ENCODE measurements around the gene JADE3.

JADE3 gene

DNA sequence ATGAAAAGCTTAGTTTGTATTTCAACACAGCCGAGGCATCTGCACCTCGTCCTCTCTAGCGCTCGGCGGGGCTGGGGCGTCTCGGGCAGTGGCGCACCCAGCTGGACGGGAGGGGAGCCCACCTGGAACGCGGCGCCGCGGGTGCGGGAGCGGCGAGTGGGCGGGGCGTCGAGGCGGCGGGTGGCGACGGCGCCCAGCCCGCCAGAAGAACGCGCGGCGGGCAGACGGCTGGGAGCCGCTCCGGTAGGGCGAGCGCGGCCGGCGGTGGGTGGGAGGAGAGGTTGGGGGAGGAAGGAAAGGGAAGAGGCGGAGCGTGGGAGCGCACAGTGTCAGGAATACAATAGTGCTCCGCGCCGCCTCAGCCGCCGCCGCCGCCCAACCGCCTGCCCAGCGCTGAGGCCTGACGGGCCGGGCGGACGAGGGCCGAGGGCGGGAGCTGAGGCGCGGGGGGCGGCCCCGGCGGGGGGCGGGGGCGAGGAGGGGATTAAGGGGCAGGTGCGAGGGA lies at the start of gene JADE3:
Gene JADE3 (plus strand): TSS at position 324 of the 505 bp plus-strand sequence. CDS start 72,474 bp downstream, outside the sequence.
- Mint-ChIP-seq H3K36me3 (ENCODE audit: insufficient read depth) (peaks cover 2% of the 10 kb centered on the region), H3K27ac (ENCODE audit: low read depth) (peak within 1 kb of the TSS; percentile 46), H3K4me3 (peak within 1 kb of the TSS; percentile 70), H3K9me3 (no peaks in the 10 kb centered on the region), H3K4me1 (peaks cover 6% of the 10 kb centered on the region), H3K27me3 (peaks cover 31% of the 10 kb centered on the region)
- DNase-seq (ENCODE audit: low spot score in 2 of 2) = no peak
- peak; percentile 40 for ATAC-seq (replicated peaks; ENCODE audit: extremely low read depth, poor library complexity, severe bottlenecking)

DNA sequence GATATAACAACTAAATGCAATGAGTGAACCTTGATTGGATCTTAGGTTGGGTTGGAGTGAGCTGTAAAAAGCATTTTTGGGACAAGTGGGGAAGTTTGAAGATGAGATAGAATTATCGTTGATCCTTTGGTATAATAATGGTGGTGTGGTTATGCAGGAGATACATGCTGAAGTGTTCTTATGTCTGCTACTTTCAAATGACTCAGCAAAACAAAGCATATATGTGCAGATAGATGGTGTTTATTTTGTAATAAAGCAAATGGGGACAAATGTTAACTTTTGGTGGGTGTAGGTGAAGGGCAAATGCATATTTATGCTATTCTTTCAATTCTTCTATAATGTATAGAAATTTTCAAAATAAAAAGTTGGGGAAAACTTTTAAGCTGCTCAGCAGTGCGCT lies 49.1 kb upstream of the JADE3 start:
- H3K4me1 Mint-ChIP-seq = peaks cover 5% of the 10 kb centered on the region
- no peak overlapping the region for H3K4me3 Mint-ChIP-seq
- ATAC-seq (replicated peaks; ENCODE audit: extremely low read depth, poor library complexity, severe bottlenecking) = no peak

DNA sequence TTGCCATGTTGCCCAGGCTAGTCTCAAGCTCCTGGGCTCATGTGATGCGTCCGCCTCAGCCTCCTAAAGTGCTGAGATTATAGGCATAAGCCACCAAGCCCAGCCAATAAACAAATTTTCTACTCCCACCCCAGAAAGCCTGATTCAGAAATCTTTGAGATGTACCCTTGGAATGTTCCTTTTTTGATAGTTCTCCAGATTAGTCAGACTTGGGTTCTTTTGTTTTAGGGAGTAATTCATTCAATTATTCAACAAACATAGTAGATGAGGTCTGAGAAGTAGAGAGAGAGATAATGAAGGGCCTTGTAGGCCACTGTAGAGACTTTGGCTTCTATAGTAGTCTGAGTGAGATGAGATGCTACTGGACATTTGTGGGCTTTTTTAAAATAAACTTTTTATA lies 47.6 kb upstream of the JADE3 start:
- Mint-ChIP-seq H3K9me3 (no peaks in the 10 kb centered on the region), H3K36me3 (ENCODE audit: insufficient read depth) (peaks cover 20% of the 10 kb centered on the region), H3K4me3 (no peak overlapping the region), H3K4me1 (peaks cover 5% of the 10 kb centered on the region), H3K27ac (ENCODE audit: low read depth) (no peak overlapping the region), H3K27me3 (no peaks in the 10 kb centered on the region)
- no peak for ATAC-seq (replicated peaks; ENCODE audit: extremely low read depth, poor library complexity, severe bottlenecking)
- DNase-seq (ENCODE audit: low spot score in 2 of 2) = no peak

More for the DNA sequence above, 49.1 kb upstream of the JADE3 start:
- H3K36me3 Mint-ChIP-seq (ENCODE audit: insufficient read depth) = peaks cover 20% of the 10 kb centered on the region
- DNase-seq (ENCODE audit: low spot score in 2 of 2) = no peak
- peak overlapping the region; percentile 35 for H3K27ac Mint-ChIP-seq (ENCODE audit: low read depth)
- no peaks in the 10 kb centered on the region for H3K27me3 Mint-ChIP-seq
- H3K9me3 Mint-ChIP-seq = no peaks in the 10 kb centered on the region

DNA sequence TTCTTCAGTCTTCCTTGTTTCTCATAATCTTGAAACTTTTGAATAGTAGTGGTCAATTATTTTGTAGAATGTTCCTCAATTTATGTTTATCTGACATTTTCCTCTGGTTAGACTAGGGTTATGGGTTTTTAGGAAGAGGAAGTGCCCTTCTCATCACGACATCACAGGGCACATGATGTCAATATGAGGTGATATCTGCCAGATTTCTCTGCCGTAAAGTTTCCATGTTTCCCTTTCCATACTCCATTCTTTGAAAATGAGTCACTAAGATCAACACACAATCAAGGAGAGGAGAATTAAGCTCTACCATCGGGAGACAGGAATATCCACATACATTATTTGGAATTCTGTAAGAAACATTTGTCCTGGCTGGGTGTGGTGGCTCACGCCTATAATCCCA lies 46.9 kb upstream of the JADE3 start:
- DNase-seq (ENCODE audit: low spot score in 2 of 2) = no peak
- no peak overlapping the region for H3K4me3 Mint-ChIP-seq
- ATAC-seq (replicated peaks; ENCODE audit: extremely low read depth, poor library complexity, severe bottlenecking) = no peak
- H3K27ac Mint-ChIP-seq (ENCODE audit: low read depth) = no peak overlapping the region
- H3K27me3 Mint-ChIP-seq = no peaks in the 10 kb centered on the region
- peaks cover 5% of the 10 kb centered on the region for H3K4me1 Mint-ChIP-seq
- H3K36me3 Mint-ChIP-seq (ENCODE audit: insufficient read depth) = peaks cover 22% of the 10 kb centered on the region
- H3K9me3 Mint-ChIP-seq = no peaks in the 10 kb centered on the region

DNA sequence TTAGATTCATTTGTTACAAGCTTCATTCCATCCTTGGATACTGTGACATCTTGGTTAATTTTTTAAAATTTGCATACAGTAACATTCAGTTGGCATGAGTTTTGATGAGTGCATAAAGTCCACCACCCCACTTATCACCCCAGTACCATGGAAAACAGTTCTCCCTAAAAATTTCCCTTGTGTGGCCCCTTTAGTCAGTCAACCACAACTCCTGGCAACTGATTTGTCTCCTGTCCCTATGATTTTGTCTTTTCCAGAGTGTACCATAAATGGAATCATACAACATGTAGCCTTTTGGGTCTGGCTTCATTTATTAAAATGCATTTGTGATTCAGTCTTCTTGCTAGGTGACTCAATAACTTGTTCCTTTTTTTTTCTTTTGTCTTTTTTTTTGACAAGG lies 45.5 kb upstream of the JADE3 start:
- Mint-ChIP-seq H3K27me3 (no peaks in the 10 kb centered on the region), H3K4me1 (peaks cover 5% of the 10 kb centered on the region), H3K36me3 (ENCODE audit: insufficient read depth) (peaks cover 26% of the 10 kb centered on the region)

DNA sequence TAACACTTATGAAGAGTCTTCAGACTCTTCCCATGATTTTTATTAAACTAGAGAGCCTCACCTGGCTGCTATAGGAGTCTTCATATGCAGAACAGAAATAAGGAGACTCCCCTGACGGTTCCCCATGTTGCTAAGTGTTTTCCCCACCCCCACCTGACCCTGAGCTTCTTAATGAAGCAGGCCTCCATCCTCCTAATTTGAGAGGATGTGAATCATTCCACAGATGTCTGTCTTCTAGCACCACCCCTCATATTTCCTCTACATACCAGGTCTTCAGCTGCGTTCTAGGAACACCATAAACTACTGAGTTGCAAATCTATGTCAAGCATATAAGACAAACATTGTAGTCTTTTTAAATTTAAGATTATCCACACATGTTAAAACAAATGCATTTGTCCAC lies 38.5 kb upstream of the JADE3 start:
- no peaks in the 10 kb centered on the region for H3K9me3 Mint-ChIP-seq
- no peak overlapping the region for H3K4me3 Mint-ChIP-seq
- DNase-seq (ENCODE audit: low spot score in 2 of 2) (no peak), ATAC-seq (replicated peaks; ENCODE audit: extremely low read depth, poor library complexity, severe bottlenecking) (no peak)
- H3K36me3 Mint-ChIP-seq (ENCODE audit: insufficient read depth) = peaks cover 9% of the 10 kb centered on the region
- no peaks in the 10 kb centered on the region for H3K4me1 Mint-ChIP-seq
- H3K27ac Mint-ChIP-seq (ENCODE audit: low read depth) = no peak overlapping the region
- H3K27me3 Mint-ChIP-seq = no peaks in the 10 kb centered on the region

More for the DNA sequence above, 45.5 kb upstream of the JADE3 start:
- Mint-ChIP-seq H3K9me3 (no peaks in the 10 kb centered on the region), H3K4me3 (no peak overlapping the region), H3K27ac (ENCODE audit: low read depth) (no peak overlapping the region)
- DNase-seq (ENCODE audit: low spot score in 2 of 2) (no peak), ATAC-seq (replicated peaks; ENCODE audit: extremely low read depth, poor library complexity, severe bottlenecking) (no peak)

DNA sequence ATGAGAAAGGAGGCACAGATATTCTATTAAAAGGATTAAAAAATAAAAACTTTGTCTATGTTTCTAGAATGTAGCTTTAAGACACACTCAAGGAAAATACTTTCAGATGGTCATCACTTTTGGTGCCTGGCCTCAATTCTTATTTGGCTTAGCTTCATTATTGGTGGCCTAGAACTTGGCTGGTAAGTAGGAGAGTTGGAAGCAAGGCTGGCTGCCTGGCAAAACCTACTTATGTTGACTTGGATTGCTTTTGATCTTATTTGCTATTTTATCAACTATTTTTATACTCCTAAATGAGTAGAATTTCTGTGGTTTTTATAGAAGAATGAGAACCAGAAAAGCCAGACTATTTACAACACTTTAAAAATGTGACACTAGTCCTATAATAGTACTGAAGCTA lies 35.3 kb upstream of the JADE3 start:
- ATAC-seq (replicated peaks; ENCODE audit: extremely low read depth, poor library complexity, severe bottlenecking) (no peak), DNase-seq (ENCODE audit: low spot score in 2 of 2) (no peak)
- Mint-ChIP-seq H3K4me3 (no peak overlapping the region), H3K4me1 (no peaks in the 10 kb centered on the region), H3K36me3 (ENCODE audit: insufficient read depth) (peaks cover 2% of the 10 kb centered on the region), H3K27me3 (no peaks in the 10 kb centered on the region), H3K9me3 (no peaks in the 10 kb centered on the region), H3K27ac (ENCODE audit: low read depth) (no peak overlapping the region)

DNA sequence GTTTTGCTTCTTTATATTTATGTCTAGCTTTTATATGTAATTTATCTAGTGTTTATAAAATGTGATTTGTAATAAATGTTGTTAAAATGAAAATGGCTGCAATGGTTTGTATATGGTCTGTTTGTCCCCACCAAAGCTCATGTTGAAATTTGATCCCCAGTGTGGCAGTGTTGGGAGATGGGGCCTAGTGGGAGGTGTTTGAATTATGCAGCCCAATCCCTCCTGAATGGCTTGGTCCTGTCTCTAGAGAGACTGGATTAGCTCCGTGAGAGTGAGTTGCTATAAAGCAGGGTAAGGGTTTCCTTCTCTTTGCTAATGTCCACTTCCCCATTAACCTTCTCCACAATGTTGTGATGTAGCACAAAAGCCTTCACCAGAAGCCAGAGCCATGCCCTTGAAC lies 30.0 kb upstream of the JADE3 start:
- no peak for ATAC-seq (replicated peaks; ENCODE audit: extremely low read depth, poor library complexity, severe bottlenecking)
- no peak overlapping the region for H3K4me3 Mint-ChIP-seq
- DNase-seq (ENCODE audit: low spot score in 2 of 2) = no peak
- H3K27me3 Mint-ChIP-seq = no peaks in the 10 kb centered on the region
- no peak overlapping the region for H3K27ac Mint-ChIP-seq (ENCODE audit: low read depth)
- no peaks in the 10 kb centered on the region for H3K9me3 Mint-ChIP-seq
- no peaks in the 10 kb centered on the region for H3K4me1 Mint-ChIP-seq
- H3K36me3 Mint-ChIP-seq (ENCODE audit: insufficient read depth) = peaks cover 4% of the 10 kb centered on the region

DNA sequence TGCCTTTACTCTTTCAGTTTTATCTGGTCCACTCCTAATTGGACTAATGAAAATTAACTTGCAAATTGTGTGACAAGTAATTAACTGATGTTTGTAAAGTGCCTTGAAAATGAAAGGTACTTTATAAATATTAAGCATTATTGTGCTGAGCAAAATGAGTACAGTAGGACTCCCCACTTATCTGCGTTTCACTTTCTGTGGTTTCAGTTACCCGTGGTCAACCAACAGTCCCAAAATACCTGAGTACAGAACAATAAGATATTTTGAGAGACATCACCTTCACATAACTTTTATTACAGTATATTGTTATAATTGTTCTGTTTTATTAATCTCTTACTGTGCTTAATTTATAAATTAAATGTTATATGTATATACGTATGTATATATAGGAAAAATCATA lies 27.4 kb upstream of the JADE3 start:
- Mint-ChIP-seq H3K4me3 (no peak overlapping the region), H3K9me3 (no peaks in the 10 kb centered on the region), H3K27ac (ENCODE audit: low read depth) (no peak overlapping the region), H3K36me3 (ENCODE audit: insufficient read depth) (peaks cover 2% of the 10 kb centered on the region), H3K27me3 (no peaks in the 10 kb centered on the region), H3K4me1 (no peaks in the 10 kb centered on the region)
- DNase-seq (ENCODE audit: low spot score in 2 of 2) = no peak
- no peak for ATAC-seq (replicated peaks; ENCODE audit: extremely low read depth, poor library complexity, severe bottlenecking)

DNA sequence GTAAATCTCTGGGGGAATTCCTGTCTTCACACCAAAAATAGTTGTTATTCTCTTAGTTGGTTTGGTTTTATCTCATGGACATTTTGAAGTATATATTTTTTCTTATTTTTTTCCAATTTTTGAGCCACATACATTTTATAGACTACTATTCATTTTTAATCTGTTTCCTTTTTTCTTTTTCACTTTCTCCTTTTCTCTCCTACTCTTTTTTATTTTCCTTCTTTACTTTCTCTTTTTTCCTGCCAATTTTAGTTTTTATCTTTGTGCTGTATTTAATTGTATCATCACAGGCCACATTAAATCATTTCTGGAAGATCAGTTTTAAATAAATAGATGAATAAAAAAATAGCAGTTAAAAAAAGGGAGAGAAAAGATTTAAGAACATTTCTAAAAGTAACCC lies 14.0 kb upstream of the JADE3 start:
- Mint-ChIP-seq H3K36me3 (ENCODE audit: insufficient read depth) (no peaks in the 10 kb centered on the region), H3K27me3 (peaks cover 15% of the 10 kb centered on the region), H3K4me1 (no peaks in the 10 kb centered on the region), H3K27ac (ENCODE audit: low read depth) (no peak overlapping the region), H3K9me3 (no peaks in the 10 kb centered on the region), H3K4me3 (no peak overlapping the region)
- no peak for DNase-seq (ENCODE audit: low spot score in 2 of 2)
- no peak for ATAC-seq (replicated peaks; ENCODE audit: extremely low read depth, poor library complexity, severe bottlenecking)

DNA sequence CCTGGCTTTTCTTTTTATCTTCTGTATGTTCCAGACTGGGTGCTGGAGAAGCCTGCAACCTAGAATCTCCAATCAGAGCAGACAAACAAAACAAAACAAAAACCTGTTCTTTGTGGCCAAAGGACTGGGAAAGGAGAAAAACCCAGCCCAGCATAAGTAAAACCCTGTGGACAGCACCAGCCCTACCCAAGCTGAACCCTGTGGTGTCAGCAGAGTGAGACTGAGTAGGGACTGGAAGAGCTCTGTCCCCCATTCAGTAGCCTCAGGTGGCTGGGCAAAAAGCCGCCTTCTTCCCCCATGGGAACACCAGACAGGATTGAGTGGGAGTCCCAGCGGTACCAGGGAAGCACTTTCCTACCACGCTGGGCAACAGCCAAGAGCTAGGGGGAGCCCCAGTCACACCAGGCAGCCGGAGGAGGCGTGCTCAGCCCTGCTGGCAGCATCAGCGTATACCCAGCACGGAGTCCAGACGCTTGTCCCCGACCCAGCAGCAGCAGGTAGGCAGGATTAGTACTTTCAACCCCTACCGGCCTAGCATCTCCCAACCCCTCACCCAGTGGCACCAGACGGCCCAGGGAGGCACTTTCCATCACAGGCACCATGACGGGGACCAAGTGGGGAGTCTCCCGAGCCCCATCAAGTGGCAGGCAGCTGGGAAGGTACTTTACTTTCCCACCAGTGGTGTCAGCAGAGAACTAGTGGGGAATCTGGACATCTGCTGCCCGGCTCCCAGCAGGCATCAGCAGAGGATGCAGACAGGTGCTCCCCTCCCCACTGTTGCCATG lies 8.6 kb upstream of the JADE3 start:
- DNase-seq (ENCODE audit: low spot score in 2 of 2) (peak; percentile 15 to 20), ATAC-seq (replicated peaks; ENCODE audit: extremely low read depth, poor library complexity, severe bottlenecking) (peak; percentile 82)
- Mint-ChIP-seq H3K27me3 (no peaks in the 10 kb centered on the region), H3K4me3 (peak overlapping the region; percentile 27), H3K9me3 (no peaks in the 10 kb centered on the region), H3K36me3 (ENCODE audit: insufficient read depth) (no peaks in the 10 kb centered on the region), H3K4me1 (no peaks in the 10 kb centered on the region), H3K27ac (ENCODE audit: low read depth) (no peak overlapping the region)

DNA sequence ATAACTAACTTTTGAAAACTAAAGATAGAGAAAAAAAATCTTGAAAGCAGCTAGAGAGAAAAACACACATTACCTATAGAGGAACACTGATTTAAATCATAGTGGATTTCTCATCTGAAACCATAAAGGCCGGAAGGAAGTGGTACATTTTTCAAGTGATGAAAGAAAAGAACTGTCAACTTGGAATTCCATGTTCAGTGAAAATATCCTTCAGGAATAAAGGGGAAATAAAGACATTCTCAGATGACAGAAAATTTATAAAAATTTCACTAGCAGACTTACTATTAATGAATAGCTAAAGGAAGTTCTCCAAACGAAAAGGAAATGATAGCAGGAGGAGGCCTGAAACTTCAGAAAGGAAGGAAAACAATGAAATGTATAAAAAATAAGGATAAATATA lies 7.6 kb upstream of the JADE3 start:
- Mint-ChIP-seq H3K27ac (ENCODE audit: low read depth) (no peak overlapping the region), H3K27me3 (no peaks in the 10 kb centered on the region), H3K4me1 (no peaks in the 10 kb centered on the region), H3K36me3 (ENCODE audit: insufficient read depth) (no peaks in the 10 kb centered on the region), H3K4me3 (no peak overlapping the region), H3K9me3 (no peaks in the 10 kb centered on the region)
- ATAC-seq (replicated peaks; ENCODE audit: extremely low read depth, poor library complexity, severe bottlenecking) = no peak
- DNase-seq (ENCODE audit: low spot score in 2 of 2) = no peak

DNA sequence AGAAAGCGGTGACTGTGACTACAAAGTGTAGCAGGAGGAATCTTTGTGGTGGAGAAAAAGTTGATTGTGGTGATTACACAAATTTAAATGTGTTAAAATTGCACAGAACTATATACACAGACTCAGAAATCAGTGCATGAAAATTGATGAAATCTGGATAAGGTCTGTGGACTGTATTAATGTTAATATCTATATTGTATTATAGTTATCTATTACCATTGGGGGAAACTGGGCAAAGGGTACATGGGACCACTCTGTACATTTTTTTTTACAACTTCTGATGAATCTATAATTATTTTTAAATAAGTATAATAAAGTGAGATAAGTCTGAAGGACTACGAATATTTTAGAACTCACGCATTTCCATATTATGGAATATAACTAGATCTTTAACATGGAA lies 1.8 kb upstream of the JADE3 start:
- Mint-ChIP-seq H3K4me1 (peaks cover 6% of the 10 kb centered on the region), H3K27ac (ENCODE audit: low read depth) (no peak overlapping the region), H3K4me3 (no peak overlapping the region), H3K9me3 (no peaks in the 10 kb centered on the region), H3K27me3 (peaks cover 14% of the 10 kb centered on the region), H3K36me3 (ENCODE audit: insufficient read depth) (peaks cover 2% of the 10 kb centered on the region)
- ATAC-seq (replicated peaks; ENCODE audit: extremely low read depth, poor library complexity, severe bottlenecking) = no peak
- DNase-seq (ENCODE audit: low spot score in 2 of 2) = no peak
